ENCODE data around the gene PCARE. TPM values are rescaled to one million over a fixed set of nuclear protein-coding genes. Genes with fewer than 3 reads are reported as not detected.

Gene PCARE
- total RNA-seq, 2 donors from 2014 or later = not detected

- no peak for TF ChIP-seq CTCF (IDR thresholded peaks at IDR 0.05)
- no peak for TF ChIP-seq POLR2AphosphoS5 (IDR thresholded peaks at IDR 0.05)
- TF ChIP-seq POLR2A (IDR thresholded peaks at IDR 0.05) = no peak
- DNase-seq (ENCODE audit: low spot score) = no peak
- intact Hi-C loops (cut with DNase I) = no loop called here
- no peaks in the 10 kb centered on the region for H3K27me3 ChIP-seq (replicated peaks; ENCODE audit: insufficient read depth)
- no peaks in the 10 kb centered on the region for H3K36me3 ChIP-seq
- H3K4me3 ChIP-seq = no peak overlapping the region
- no peaks in the 10 kb centered on the region for H3K9me3 ChIP-seq
- H3K27ac ChIP-seq = no peak overlapping the region
- WGBS = 56% methylated on average over 2 of the region's 2 CpGs
- H3K4me1 ChIP-seq (replicated peaks) = no peaks in the 10 kb centered on the region
Measured at GRCh38 chr2:29106980-29107388, 32.7 kb upstream of the PCARE start.

GRCh38 chr2:29106256-29106655 is 31.9 kb upstream of the PCARE start:
- Histone ChIP-seq H3K27me3 (replicated peaks; ENCODE audit: insufficient read depth) (no peaks in the 10 kb centered on the region), H3K9me3 (no peaks in the 10 kb centered on the region), H3K4me1 (replicated peaks) (no peaks in the 10 kb centered on the region), H3K4me3 (no peak overlapping the region), H3K36me3 (no peaks in the 10 kb centered on the region), H3K27ac (no peak overlapping the region)
- intact Hi-C loops (cut with DNase I) = no loop called here
- no peak for DNase-seq (ENCODE audit: low spot score)
- 90% methylated on average over 3 of the region's 3 CpGs for WGBS
- no peak for TF ChIP-seq POLR2A (IDR thresholded peaks at IDR 0.05)
- no peak for TF ChIP-seq POLR2AphosphoS5 (IDR thresholded peaks at IDR 0.05)
- TF ChIP-seq CTCF (IDR thresholded peaks at IDR 0.05) = no peak

- 48% methylated on average over 2 of the region's 2 CpGs for WGBS
- TF ChIP-seq CTCF (IDR thresholded peaks at IDR 0.05) (no peak), POLR2AphosphoS5 (IDR thresholded peaks at IDR 0.05) (no peak), POLR2A (IDR thresholded peaks at IDR 0.05) (no peak)
- H3K27ac ChIP-seq = no peak overlapping the region
- DNase-seq (ENCODE audit: low spot score) = no peak
- H3K9me3 ChIP-seq = no peaks in the 10 kb centered on the region
- no peaks in the 10 kb centered on the region for H3K4me1 ChIP-seq (replicated peaks)
- H3K4me3 ChIP-seq = no peak overlapping the region
- H3K27me3 ChIP-seq (replicated peaks; ENCODE audit: insufficient read depth) = no peaks in the 10 kb centered on the region
- H3K36me3 ChIP-seq = no peaks in the 10 kb centered on the region
- intact Hi-C loops (cut with DNase I) = no loop called here
Measured at GRCh38 chr2:29105375-29105774, 31.1 kb upstream of the PCARE start.

GRCh38 chr2:29104688-29105087 is 30.4 kb upstream of the PCARE start:
- Histone ChIP-seq H3K4me1 (replicated peaks) (no peaks in the 10 kb centered on the region), H3K27me3 (replicated peaks; ENCODE audit: insufficient read depth) (no peaks in the 10 kb centered on the region), H3K27ac (no peak overlapping the region), H3K9me3 (no peaks in the 10 kb centered on the region), H3K4me3 (no peak overlapping the region), H3K36me3 (no peaks in the 10 kb centered on the region)
- intact Hi-C loops (cut with DNase I) = no loop called here
- WGBS = 78% methylated on average over 5 of the region's 5 CpGs
- no peak for DNase-seq (ENCODE audit: low spot score)
- TF ChIP-seq CTCF (IDR thresholded peaks at IDR 0.05) = no peak
- TF ChIP-seq POLR2A (IDR thresholded peaks at IDR 0.05) = no peak
- TF ChIP-seq POLR2AphosphoS5 (IDR thresholded peaks at IDR 0.05) = no peak

- Histone ChIP-seq H3K36me3 (no peaks in the 10 kb centered on the region), H3K27ac (no peak overlapping the region), H3K4me3 (no peak overlapping the region), H3K9me3 (no peaks in the 10 kb centered on the region), H3K27me3 (replicated peaks; ENCODE audit: insufficient read depth) (no peaks in the 10 kb centered on the region), H3K4me1 (replicated peaks) (no peaks in the 10 kb centered on the region)
- TF ChIP-seq CTCF (IDR thresholded peaks at IDR 0.05) = no peak
- no peak for TF ChIP-seq POLR2AphosphoS5 (IDR thresholded peaks at IDR 0.05)
- TF ChIP-seq POLR2A (IDR thresholded peaks at IDR 0.05) = no peak
- WGBS = 95% methylated on average over 1 of the region's 1 CpG
- no peak for DNase-seq (ENCODE audit: low spot score)
- intact Hi-C loops (cut with DNase I) = no loop called here
Measured at GRCh38 chr2:29100564-29100963, 26.2 kb upstream of the PCARE start.

Data from prostate gland (tissue), 2 donors.